Stimulated activated CD4-positive, alpha-beta T cell treated with anti-CD3 and anti-CD28 coated beads, Interleukin-2, amount 100 ng/mL, for 48 hours (primary cell): Measurements from ENCODE around the gene AGXT.

ENCODE experiments used
- DNase-seq, 2 donors: peaks; one replicate each; pipeline ENCODE4 v3.0.0-alpha.2; 2020

The AGXT gene

DNA sequence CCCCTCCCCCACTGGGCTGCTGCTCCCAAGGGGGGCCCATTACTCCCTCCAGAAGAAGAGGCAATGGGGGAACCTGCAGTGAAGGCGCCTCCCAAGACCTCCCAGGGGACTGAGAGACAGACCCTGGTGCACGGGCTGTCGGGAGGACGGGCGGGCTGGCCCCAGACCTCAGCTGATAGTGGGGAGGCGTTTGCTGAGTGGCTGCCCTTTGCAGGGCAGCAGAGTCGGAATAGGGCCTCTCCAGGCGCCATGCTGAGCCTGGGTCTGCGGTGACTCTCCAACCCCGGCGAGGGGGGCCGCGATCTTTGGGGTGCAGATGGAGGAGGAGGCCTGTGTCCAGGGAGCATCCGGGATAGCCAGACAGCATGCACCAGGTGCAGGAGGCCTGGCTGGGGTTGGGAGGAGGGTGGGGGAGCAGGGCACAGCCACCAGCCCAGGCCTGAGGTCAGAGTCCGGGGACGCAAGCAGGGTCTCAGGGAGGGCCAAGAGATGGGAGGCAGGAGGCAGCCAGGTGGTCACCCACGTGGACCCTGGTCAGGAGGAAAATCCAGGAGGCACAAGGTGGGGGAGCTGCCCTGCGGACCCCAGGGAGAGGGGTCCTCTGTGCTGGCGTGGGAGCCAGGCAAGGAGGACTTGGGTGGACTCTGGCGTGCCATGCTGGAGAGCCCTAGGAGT lies 48.5 kb downstream of the AGXT start:
- DNase-seq: no peak

DNA sequence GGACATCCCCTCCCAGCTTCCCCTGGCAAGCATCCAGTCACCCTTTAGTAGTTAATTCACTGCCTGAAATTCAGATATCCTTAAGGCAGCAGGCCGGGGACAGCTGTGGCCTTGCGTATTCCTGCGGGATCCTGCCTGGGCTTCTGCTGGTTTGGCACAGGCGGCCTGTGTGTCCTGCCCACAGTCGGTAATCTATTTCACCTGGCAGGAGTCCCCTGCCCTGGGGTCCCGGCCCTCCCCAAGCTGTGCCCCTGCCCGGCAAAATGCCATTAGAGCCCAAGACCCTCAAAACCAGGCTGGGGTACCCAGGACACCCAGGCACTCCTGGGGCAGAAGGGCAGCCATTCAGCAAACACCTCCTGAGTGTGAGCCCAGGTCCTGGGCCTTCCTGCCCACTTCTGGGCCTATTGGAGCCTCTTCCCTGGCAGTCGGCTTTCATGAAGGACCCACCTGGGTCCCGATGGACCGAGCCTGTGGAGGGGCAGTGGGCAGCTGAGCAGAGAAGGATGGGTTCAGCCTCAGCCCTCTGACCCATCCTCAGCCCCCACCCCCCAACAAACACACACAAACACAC lies 49.1 kb downstream of the AGXT start:
- DNase-seq: no peak

DNA sequence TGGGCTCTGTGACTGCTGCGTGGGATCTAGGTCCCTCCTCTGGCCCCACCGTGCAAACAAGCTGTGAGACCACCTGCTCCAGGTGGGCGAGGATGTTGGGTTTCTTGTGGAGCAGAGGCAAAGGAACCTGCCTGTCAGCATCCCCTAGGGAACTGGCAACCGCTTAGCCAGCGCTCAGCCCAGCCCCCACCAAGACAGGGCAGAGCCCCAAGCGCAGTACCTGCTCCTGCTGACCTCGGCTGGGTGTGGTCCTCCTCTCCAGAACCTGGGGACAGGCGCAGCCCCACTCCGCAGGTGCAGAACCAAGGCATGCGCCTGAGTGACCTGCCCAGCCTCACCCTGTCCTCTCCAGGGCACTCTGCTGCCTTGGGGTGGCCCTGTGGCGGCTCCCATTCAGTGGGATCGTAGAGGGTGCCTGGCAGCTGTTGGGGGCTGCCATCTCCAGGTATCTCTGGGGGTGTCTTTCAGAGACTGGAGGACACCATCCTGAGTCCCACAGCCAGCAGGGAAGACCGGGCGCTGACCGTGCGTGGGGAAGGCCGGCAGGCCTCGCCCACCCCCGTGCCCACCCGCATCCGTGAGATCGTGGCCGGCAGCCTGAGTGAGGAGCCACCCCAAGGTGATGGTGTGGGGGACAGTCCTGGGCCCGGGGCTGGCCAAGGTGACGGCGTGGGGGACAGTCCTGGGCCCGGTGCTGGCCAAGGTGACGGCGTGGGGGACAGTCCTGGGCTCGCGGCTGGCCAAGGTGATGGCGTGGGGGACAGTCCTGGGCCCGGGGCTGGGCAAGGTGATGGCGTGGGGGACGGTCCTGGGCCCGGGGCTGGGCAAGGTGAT lies 49.9 kb downstream of the AGXT start:
- no peak for DNase-seq

DNA sequence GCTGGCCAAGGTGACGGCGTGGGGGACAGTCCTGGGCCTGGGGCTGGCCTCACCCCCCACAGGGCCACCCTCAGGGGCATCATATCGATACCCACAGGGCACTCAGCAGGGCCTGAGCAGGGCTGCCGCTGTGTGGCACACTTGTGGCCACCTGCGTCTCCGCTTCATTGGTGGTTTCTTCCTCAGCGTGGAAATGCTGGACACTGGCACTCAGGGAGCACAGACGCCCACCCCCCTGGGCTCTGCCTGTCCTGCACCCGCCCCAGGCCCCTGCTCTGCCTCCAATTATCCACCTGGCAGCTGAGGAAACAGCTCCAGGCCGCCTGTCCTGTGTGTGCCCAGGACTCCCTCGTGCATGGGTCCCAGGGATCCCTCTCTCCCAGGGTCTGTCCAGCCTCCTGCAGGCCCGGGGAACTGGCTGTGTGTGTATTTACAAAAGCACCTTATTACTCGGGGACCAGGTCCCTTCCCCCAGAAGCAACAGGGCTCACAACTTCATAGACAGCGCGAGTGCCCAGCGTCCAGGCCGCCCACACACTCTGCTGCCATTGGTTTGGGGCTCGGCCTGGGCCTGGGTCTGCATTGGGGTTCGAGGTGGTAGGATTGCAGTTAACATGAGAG lies 50.6 kb downstream of the AGXT start:
- no peak for DNase-seq

DNA sequence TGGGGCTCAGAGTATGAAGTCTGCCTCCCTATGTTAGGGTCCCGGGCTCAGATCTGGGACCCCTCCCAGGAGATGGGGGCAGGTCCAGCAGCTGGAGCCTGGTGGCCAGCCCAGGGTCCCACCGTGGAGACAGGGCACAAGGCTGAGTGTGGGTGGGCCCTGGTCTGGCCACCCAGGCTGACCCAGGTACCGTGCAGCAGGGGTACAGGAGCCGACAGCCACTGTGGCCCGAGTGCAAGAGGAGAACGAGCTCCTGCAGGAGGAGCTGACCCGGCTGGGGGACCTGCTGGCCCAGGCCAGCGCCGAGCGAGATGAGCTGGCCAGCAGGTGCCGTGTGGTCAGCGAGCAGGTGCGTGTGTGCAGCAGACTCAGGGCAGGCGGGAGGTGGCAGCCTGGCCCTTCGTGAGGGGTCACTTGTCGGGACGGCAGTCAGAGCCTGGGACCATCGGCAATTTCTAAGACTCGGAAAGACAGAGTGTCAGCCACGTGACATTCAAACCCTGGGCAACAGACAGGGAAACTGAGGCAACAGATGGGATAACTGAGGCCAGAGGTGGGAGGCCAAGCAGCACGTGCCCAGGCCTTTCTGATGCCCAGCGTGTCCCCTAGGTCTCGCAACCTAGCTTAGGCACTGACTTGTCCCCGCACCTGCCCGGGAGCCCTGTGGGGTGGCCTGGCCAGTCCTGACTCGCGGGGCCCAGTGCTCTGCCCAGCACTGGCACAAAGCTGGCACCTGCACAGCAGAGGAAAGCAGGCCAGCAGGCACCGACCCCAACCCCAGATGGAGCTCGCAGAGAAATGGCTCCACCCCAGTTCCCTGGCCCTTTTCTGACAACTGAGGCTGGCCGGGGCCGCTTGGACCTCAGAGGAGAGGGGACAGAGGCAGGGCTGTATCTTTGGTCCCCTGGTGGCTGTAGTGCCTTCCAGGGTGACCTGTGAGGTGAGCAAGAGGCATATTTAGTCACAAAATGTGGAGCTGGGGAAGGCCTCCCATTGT lies 51.5 kb downstream of the AGXT start:
- DNase-seq: no peak

DNA sequence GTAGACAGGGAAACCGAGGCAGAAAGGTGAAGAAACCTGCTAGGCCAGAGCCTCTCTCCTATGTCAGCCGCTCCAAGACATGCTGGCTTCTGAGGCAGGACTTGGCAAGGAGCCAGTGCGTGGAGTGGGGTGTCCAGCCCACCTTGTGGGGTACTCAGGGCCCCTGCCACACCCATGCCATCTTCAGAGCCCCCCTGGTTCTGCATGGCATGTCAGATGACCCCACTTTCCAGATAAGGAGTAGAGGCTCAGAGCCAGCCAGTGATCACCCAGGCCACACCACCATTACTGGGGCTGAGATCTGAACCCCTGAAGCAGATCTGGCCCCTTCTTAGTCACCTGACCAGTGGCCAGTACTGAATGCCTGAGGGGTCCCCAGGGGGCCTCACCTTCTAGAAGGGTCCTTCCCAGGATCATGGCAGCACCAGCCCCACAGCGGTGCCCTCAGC lies 52.2 kb downstream of the AGXT start:
- no peak for DNase-seq

DNA sequence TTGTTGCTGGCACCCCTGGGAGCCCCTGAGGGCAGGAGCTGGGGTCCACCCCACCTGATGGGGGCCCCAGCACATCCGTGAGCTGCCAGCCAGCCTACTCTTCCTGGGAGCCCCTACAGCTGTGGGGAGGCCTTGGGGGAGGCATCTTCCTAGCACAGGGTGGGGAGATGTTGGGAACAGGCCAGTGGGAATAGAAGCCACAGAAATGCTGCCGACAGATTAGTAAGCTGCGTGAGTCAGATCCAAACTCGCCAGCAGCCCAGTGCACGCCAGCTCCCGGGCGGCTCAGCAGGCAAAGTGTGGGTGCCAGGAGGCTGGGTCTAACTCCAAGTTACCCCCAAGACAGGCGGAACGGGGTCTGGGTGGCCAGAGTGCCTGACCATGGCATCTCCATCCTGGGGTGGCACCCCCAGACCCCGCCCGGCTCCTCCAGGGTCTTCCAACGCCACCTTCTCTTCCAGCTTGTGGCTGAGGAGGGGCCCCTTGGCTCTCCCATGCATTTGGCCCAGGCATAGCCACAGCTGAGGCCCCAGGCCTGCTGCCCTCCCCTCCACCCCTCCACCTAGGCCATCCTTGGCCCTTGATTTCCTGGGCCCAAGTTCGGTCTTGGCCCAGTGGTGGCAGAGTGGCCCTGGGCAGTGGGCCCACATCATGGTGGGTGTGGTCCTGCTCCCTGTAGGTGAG lies 52.8 kb downstream of the AGXT start:
- no peak for DNase-seq

DNA sequence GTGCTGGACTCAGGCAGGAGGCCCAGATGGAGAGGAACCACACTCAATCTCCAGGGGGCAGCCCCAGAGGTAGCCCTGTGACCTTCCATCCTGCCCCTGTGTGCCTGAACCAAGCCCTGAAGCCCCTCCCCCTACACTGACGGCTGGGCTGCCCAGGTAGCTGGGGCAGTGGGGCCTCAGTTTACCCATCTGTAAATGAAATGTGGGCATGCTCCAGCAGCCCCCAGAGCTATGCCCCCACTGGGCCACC lies 53.3 kb downstream of the AGXT start:
- no peak for DNase-seq

DNA sequence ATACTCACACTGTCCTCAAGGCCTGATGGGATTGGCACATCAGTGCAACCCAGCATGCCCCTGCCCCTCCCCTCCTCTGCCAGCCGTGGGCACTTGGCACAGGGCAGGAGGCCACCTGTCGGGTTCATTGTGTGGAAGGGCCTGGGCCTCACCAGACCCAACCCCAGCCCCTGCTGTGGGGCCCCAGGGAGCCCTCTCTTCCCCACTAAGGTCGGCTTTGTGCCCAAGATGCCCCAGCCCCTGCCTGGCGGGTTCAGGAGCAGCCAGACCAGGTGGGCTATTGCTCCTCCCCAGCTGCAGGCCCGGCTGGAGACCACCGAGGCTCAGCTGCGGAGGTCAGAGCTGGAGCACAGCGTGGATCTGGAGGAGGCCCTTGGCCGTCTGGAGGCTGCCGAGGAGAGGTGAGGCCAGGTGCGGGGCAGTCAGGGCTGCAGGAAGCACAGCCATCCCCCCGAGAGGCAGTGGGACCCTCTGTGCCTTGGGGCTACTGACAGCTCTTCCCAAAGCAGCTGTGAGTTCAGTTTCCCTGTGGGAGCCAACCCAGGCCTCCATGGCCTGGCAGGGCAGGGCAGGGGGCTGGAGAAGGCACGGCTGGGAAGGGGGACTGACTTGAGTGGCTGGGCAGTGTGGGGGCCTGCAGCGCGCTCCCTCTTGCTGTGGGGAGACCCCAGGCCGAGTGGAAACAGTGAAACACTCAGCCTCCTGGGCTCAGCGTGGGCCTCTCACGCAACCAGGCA lies 53.8 kb downstream of the AGXT start:
- DNase-seq: no peak

DNA sequence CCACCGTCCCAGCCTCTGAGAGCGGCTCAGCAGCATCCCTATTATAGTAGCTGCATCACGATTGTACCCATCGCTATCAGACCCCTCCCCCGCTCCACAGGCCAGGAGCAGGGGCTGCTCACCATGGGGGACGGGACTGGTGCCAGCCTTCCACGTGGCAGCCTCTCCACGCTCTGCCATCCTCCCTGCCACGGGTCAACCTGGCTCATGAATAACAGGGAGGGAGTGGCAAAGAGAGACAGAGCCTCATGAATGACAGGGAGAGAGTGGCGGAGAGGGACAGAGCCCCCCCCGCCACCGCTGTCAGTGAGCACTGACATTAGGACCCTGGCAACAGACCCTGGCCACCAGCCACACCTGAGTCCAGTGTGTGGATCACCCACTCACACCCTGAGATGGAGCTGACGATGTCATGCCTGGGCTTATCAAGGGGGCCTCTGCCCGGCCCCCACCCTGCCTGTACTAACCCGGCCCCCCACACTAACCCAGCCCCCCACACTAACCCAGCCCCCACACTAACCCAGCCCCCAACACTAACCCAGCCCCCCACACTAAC lies 54.4 kb downstream of the AGXT start:
- DNase-seq: no peak

DNA sequence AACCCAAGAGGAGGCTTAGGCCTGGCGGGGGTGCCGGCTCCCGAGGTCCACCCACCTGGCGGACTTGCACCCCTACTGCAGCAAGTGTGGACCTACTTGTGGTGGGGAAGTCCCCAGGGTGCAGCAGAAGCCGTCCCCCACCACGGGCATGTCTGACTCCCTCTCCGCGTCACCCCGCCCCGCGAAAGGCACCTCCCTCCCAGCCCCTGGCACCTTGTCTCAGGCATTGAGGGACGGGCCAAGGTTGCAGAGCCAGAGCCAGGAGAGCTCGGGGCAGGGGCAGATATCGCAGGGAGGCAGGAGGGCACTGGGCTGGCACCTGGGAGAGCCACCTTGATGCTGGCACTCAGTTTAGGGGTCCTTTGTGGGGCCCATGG lies 56.6 kb downstream of the AGXT start:
- no peak for DNase-seq

DNA sequence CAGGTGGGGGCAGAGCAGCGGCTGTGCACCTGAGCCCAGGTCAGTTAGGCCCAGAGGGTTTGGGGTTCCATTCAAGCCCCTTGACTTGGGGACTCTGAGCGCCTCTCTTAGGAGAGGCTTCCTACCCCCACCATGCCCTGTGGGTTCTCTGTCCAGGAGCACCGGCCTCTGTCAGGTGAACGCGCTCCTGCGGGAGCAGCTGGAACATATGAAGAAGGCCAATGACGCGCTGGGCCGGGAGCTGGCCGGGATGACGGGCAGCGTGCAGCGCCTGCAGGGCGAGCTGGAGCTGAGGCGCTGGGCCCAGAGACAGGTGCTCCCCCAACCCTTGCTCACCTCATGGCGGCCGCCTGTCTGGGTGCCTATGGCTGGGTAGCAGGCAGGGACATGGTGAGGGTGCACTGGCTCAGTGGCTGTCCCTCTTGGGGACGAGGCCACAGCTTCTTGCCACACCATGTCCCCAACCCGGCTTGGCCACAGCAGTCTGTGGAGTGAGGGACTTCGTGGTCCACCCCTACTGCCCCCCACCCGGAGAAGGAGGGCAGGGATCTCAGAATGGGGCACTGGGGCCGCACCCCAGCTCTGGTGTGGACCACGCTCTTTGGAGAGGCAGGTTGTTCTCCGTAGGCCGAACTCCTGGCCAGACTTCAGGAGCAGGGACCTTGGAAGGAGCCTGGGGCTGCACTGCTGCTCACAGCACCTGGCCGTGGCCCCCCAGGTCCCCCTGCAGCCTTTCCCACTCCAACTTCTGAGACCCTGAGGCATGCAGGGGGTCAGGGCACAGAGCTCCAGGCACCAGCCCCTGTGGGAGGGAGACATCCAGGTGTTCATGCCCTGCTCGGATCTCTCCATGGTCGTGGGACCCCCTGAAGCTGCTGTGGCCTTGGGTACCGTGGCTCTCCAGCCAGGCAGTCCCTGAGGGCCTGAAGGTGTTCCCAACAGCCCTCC lies 57.2 kb downstream of the AGXT start:
- DNase-seq: no peak

DNA sequence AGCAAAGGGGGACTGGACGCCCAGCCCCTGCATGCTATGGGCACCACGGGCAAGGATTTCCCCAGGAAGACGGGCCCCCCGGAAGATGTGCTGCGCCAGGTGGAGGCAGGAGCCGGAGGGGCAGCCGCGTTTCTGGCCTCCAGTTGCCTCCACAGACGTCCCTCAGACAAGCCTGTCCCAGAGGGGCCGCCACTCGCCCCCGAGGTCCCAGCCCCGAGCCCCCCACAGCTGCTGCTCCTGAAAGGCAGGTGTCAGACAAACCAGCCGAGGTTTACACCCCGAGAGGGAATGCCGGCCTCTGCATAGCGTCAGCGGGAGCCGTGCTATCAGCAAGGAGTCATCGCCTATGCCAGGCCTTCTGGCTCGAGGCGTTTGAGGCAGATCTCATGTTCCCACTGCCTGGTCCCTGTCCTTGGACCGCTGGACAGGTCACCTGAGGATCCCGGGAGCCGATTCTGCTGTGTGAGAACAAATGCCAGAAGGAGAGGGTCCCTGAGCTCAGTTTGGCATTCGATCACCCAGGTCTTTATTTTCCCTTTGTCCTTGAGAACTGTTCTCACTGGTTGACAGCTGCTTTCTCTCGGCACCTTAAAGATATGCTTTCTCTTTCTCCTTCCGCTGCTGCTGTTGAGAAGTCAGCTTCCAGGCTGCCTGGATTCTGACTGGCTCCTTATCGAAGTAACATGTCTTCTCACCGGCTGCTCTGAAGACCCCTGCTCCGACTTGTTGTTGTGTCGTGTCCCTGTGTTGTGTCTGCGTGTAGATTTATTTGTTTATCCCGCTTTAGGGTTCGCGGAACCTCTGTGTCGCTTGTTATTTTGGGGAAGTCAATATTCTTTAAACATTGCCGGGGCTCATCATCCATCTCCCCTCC lies 58.1 kb downstream of the AGXT start:
- DNase-seq: no peak

DNA sequence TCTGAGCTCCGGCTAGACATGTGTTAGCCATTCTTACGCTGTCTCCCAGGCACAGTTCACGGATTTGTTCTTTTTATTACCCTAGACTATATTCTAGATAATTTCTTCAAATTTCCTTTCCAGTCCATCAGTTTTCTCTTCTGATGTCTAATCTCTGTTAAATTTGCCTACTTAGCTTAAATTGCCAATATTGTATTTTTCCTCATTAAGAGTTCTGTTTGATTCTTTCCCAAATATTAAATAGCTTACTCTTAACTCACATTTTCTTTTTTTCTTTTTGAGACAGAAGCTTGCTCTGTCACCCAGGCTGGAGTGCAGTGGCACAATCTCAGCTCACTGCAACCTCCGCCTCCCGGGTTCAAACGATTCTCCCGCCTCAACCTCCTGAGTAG lies 58.8 kb downstream of the AGXT start:
- no peak for DNase-seq

DNA sequence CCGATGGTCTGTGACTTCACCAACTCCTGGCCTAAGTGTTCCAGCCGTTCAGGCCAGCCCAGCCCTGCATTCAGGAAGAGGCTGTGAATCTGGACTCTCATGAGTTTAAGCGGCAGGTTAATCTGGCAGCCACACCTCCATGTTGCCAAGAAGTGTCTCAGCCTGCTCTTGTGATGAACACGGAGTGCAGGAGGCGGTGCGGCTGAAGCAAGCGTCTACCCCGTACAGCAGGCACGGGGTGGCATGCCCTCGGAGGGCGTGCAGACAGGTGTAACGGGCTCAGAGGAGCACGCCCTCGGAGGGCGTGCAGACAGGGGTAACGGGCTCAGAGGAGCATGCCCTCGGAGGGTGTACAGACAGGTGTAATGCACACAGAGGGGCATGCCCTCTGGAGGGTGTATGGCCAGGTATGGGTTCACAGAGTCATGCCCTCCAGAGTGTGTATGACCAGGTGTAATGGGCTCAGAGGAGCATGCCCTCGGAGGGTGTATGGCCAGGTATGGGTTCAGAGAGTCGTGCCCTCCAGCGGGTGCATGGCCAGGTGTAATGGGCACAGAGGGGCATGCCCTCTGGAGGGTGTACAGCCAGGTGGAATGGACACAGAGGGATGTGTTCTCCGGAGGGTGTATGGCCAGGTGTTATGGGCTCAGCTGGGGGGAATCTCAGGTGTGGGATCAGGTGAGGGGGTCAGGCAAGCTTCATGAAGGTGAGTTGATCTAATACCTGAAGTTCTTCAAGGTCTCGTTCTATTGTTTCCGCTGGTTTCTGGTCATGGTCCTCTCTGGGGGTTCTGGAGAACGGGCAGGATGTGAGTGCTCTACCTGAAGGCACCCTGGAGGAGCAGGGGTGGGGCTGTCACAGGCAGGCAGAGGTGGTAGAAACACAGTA lies 60.1 kb downstream of the AGXT start:
- no peak for DNase-seq

DNA sequence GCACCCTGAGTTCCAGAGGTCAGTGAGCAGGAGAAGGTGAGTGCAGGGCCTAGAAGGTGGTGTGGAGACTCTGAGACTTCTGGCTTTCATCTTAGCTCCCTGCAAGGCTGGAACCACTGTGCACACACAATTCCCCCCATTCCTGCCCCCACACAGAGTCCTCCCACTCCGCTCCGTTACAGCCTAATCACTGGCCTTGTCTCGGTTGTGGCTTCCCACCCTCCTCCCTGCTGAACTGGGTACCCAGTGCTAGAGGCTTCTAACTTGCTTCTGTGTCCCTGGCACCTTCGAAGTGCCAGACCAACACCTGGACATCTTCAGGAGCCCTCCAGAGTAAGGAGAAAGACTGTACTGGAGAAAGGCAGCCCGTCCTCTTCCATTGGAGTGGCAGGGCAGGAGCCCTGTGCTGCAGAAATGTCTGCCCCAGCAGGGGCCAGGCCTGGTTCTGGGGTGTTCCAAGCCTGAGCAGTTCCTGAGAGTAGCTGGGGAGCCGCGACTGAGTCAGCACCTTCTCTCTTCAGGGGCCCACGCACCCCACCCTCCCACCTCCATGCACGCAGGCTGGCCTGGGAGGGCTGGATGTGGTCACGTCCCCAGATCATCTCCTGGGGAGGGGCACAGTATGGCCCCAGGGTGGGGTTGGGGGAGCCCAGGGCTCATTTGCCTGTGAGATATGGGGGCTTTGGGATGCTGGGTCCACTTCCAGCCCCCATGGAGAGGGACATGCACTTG lies 60.9 kb downstream of the AGXT start:
- no peak for DNase-seq
